Trophoblast cell (in vitro differentiated cells and primary cell): ENCODE results near the gene COL1A1.

Experiments
- DNase-seq, 2 donors: peaks; one replicate each; pipeline ENCODE4 v3.0.0-alpha.2; 2016
- H2AFZ ChIP-seq: 2 replicates; pipeline ENCODE4 v1.6.1; 2013; ENCODE audit warnings: low read length, moderate library complexity, mild to moderate bottlenecking; ENCODE audit not compliant: insufficient read depth, poor library complexity
- H2AK5ac ChIP-seq: 2 replicates; pipeline ENCODE4 v1.6.1; 2013; ENCODE audit warnings: mild to moderate bottlenecking, low read length
- H2BK120ac ChIP-seq: 2 replicates; pipeline ENCODE4 v1.6.1; 2013; ENCODE audit warnings: low read length, mild to moderate bottlenecking, moderate library complexity; ENCODE audit not compliant: insufficient read depth, poor library complexity
- H2BK12ac ChIP-seq: 2 replicates; pipeline ENCODE4 v1.6.1; 2013; ENCODE audit warnings: mild to moderate bottlenecking, low read length, moderate library complexity
- H2BK5ac ChIP-seq: 2 replicates; pipeline ENCODE4 v1.6.1; 2013; ENCODE audit warnings: low read length, low read depth, moderate library complexity, mild to moderate bottlenecking; ENCODE audit not compliant: poor library complexity
- H3K14ac ChIP-seq: 2 replicates; pipeline ENCODE4 v1.6.1; 2013; ENCODE audit warnings: mild to moderate bottlenecking, low read length
- H3K18ac ChIP-seq: 2 replicates; pipeline ENCODE4 v1.6.1; 2013; ENCODE audit warnings: mild to moderate bottlenecking, low read length
- H3K23ac ChIP-seq: 2 replicates; pipeline ENCODE4 v1.6.1; 2013; ENCODE audit warnings: low read length
- H3K27ac ChIP-seq: 2 replicates; pipeline ENCODE4 v1.5.1; 2013; ENCODE audit warnings: low read depth, mild to moderate bottlenecking, inconsistent platforms, low read length, moderate library complexity
- H3K27me3 ChIP-seq: 2 replicates; pipeline ENCODE4 v1.6.1; 2013; ENCODE audit warnings: inconsistent platforms, mild to moderate bottlenecking, low read length, moderate library complexity; ENCODE audit not compliant: insufficient read depth
- H3K36me3 ChIP-seq, 2 experiments: 1 replicate in 1 of 2; 2 replicates in 1 of 2; pipeline ENCODE4 v1.6.1; 2013; ENCODE audit warnings: low read length in 2 of 2, mild to moderate bottlenecking in 2 of 2, moderate library complexity in 1 of 2; ENCODE audit not compliant: insufficient read depth in 2 of 2, control insufficient read depth in 1 of 2
- H3K4ac ChIP-seq: 2 replicates; pipeline ENCODE4 v1.6.1; 2013; ENCODE audit warnings: low read depth, mild to moderate bottlenecking, low read length, moderate library complexity
- H3K4me1 ChIP-seq, 2 experiments: 1 replicate in 1 of 2; 2 replicates in 1 of 2; pipeline ENCODE4 v1.6.1; 2013; ENCODE audit warnings: low read length in 2 of 2, mild to moderate bottlenecking in 2 of 2, moderate library complexity in 1 of 2; ENCODE audit not compliant: insufficient read depth in 2 of 2, control insufficient read depth in 1 of 2
- H3K4me2 ChIP-seq: 2 replicates; pipeline ENCODE4 v1.6.1; 2013; ENCODE audit warnings: inconsistent platforms, mild to moderate bottlenecking, low read length, moderate library complexity
- H3K4me3 ChIP-seq: 2 replicates; pipeline ENCODE4 v1.5.1; 2013; ENCODE audit warnings: mild to moderate bottlenecking, low read depth, low read length, inconsistent platforms
- H3K79me1 ChIP-seq: one replicate; pipeline ENCODE4 v1.6.1; 2013; ENCODE audit warnings: low read length
- H3K79me2 ChIP-seq: 2 replicates; pipeline ENCODE4 v1.6.1; 2013; ENCODE audit warnings: low read length, mild to moderate bottlenecking; ENCODE audit not compliant: control insufficient read depth, insufficient read depth, poor library complexity
- H3K9ac ChIP-seq: 2 replicates; pipeline ENCODE4 v1.6.1; 2013; ENCODE audit warnings: mild to moderate bottlenecking, low read length
- H3K9me3 ChIP-seq: 2 replicates; pipeline ENCODE4 v1.6.1; 2013; ENCODE audit warnings: low read depth, mild to moderate bottlenecking, control low read depth, inconsistent platforms, low read length; ENCODE audit not compliant: insufficient read depth
- H4K12ac ChIP-seq: 2 replicates; pipeline ENCODE4 v1.6.1; 2013; ENCODE audit warnings: low read depth, mild to moderate bottlenecking, low read length, moderate library complexity
- H4K8ac ChIP-seq: 2 replicates; pipeline ENCODE4 v1.6.1; 2013; ENCODE audit warnings: low read depth, mild to moderate bottlenecking, low read length, moderate library complexity
- H4K91ac ChIP-seq: one replicate; pipeline ENCODE4 v1.6.1; 2013; ENCODE audit warnings: low read depth, mild to moderate bottlenecking, low read length, moderate library complexity
- WGBS: extraction: QIAGEN DNeasy Blood & Tissue Kit; methylation state at CpG from one replicate; pipeline ENCODE4 v1.1.7; 2013; ENCODE audit warnings: missing lambda C conversion rate; ENCODE audit not compliant: insufficient read length, insufficient coverage; ENCODE audit errors: extremely low coverage; 5-methylcytosine and 5-hydroxymethylcytosine counted together

Gene COL1A1

DNA sequence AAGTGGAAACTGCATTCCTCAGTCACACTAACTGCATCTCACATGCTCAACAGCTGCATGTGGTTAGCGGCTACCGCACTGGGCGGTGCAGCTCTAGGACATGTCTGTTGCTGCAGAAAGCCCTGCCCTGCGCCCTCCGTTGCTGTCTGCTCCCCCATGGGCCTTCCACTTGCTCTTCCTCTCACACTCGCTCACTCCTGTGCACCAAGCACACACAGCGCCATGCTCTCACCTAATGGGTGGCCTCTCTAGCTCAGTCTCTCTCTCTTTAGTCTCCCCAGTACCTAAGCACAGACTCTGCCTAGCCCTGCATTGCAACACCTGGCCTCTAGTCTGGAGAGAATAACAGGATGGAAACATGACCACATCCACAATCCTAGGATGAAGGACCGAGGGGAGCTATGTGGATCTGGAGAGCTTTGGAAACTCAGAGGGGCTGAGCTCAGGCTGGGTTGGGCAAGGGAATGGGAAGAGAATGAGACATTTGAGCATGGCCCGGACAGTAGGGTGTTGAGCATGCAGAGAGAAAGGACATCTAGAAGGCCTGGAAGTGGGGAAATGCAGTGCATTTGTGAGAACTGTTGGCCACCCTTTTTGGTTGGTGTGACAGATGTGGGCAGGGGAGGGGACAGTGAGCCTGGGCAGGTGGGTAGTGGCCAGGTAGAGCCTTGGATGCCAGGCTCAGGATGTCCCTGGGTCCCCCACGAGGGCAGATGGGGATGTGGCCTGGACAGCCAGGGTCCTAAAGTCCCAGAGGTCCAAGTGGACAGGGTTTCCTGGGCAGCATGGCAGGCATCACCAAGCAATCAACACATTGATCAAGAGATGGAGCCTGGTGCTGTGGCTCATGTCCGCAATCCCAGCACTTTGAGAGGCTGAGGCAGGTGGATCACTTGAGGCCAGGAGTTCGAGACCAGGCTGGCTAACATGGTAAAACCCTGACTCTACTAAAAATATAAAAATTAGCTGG is 19.6 kb downstream of the COL1A1 start:
- H3K23ac ChIP-seq = no peak overlapping the region
- H3K27ac ChIP-seq = no peak overlapping the region
- no peak overlapping the region for H2BK120ac ChIP-seq
- H3K79me2 ChIP-seq = no peaks in the 10 kb centered on the region
- no peak overlapping the region for H2AFZ ChIP-seq
- no CpG with 5 or more reads among the region's 12 CpGs for WGBS
- H4K12ac ChIP-seq = no peak overlapping the region
- H3K27me3 ChIP-seq = no peaks in the 10 kb centered on the region
- no peak overlapping the region for H3K14ac ChIP-seq
- no peak overlapping the region for H3K9ac ChIP-seq
- DNase-seq = no peak
- no peak overlapping the region for H4K91ac ChIP-seq
- H2BK12ac ChIP-seq = no peak overlapping the region
- no peak overlapping the region for H4K8ac ChIP-seq
- H3K36me3 ChIP-seq = peaks cover 22 to 28% of the 10 kb centered on the region in 2 experiments
- no peak overlapping the region for H2BK5ac ChIP-seq
- H3K4ac ChIP-seq = no peak overlapping the region
- H2AK5ac ChIP-seq = no peak overlapping the region
- H3K18ac ChIP-seq = no peak overlapping the region
- H3K79me1 ChIP-seq = peaks cover 20% of the 10 kb centered on the region
- H3K4me3 ChIP-seq = no peak overlapping the region
- H3K4me2 ChIP-seq = no peak overlapping the region
- peaks cover 22 to 28% of the 10 kb centered on the region in 2 experiments for H3K4me1 ChIP-seq
- peaks cover 4% of the 10 kb centered on the region for H3K9me3 ChIP-seq

GRCh38 chr17:50181144-50181543 is 20.3 kb downstream of the COL1A1 start:
- Histone ChIP-seq H3K79me2 (no peaks in the 10 kb centered on the region), H3K18ac (no peak overlapping the region), H2AK5ac (no peak overlapping the region), H3K4me2 (no peak overlapping the region), H3K36me3 (peaks cover 15 to 21% of the 10 kb centered on the region in 2 experiments), H3K79me1 (peaks cover 24% of the 10 kb centered on the region), H2BK120ac (no peak overlapping the region), H3K4ac (no peak overlapping the region), H3K4me1 (peaks cover 26 to 32% of the 10 kb centered on the region in 2 experiments), H3K9me3 (peaks cover 4% of the 10 kb centered on the region), H2AFZ (no peak overlapping the region), H4K8ac (no peak overlapping the region), H4K12ac (no peak overlapping the region), H2BK5ac (no peak overlapping the region), H3K4me3 (no peak overlapping the region), H3K14ac (no peak overlapping the region), H4K91ac (no peak overlapping the region), H3K27ac (no peak overlapping the region), H2BK12ac (no peak overlapping the region), H3K23ac (no peak overlapping the region), H3K27me3 (no peaks in the 10 kb centered on the region), H3K9ac (no peak overlapping the region)
- no CpG with 5 or more reads among the region's 13 CpGs for WGBS
- no peak for DNase-seq

DNA sequence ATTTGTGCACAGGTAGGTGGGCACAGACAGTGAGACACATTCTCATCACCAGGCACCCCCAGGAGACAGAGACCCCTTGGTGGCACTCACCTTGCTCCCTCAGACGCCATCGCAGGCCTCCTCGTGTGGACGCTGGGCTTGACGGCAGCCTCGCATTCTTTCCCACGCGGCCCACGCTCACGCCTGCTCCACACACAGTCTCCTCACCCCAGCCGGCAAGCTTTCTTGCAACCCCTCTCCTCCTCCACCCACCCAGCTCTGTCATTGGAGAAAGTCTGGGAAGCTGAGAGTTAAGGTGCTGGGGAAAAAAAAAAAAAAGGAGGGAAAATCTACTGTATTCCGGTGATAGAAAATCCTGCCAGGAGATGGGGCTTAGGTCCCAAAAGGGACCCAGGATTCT is 20.8 kb downstream of the COL1A1 start:
- peaks cover 24% of the 10 kb centered on the region for H3K79me1 ChIP-seq
- no peak overlapping the region for H3K27ac ChIP-seq
- no peak overlapping the region for H2AFZ ChIP-seq
- no peaks in the 10 kb centered on the region for H3K79me2 ChIP-seq
- no peak overlapping the region for H3K4me2 ChIP-seq
- no peak overlapping the region for H3K23ac ChIP-seq
- peaks cover 9 to 15% of the 10 kb centered on the region in 2 experiments for H3K36me3 ChIP-seq
- peaks cover 3% of the 10 kb centered on the region for H3K9me3 ChIP-seq
- H4K12ac ChIP-seq = no peak overlapping the region
- H3K27me3 ChIP-seq = no peaks in the 10 kb centered on the region
- WGBS = no CpG with 5 or more reads among the region's 12 CpGs
- no peak overlapping the region for H3K4me3 ChIP-seq
- no peak overlapping the region for H3K4ac ChIP-seq
- peak overlapping the region; percentile 8 for H2BK12ac ChIP-seq
- H2BK120ac ChIP-seq = no peak overlapping the region
- no peak overlapping the region for H3K18ac ChIP-seq
- H3K4me1 ChIP-seq = peaks cover 26 to 34% of the 10 kb centered on the region in 2 experiments
- H4K91ac ChIP-seq = peak overlapping the region; percentile 44
- H4K8ac ChIP-seq = no peak overlapping the region
- H3K9ac ChIP-seq = no peak overlapping the region
- DNase-seq = no peak
- H2BK5ac ChIP-seq = no peak overlapping the region
- H2AK5ac ChIP-seq = peak overlapping the region; percentile 28
- H3K14ac ChIP-seq = no peak overlapping the region

DNA sequence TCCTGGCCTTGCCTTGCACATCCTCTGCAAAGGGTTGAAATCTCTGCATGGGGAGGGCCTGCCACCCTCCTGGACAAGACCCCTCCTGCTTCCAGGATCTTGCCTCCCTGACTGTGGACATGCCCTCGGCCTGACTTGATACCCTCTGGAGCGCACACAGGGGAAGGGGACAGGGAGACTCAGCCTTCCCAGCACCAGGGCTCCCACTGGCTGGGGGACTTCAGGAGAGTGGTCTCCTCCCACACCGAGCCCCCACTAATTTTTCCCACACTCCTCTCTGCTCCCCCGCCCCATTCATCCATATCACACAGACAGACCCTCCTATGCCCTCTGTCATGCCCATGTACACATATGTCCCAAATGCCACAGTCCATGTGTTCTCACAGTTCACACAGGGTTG is 21.3 kb downstream of the COL1A1 start:
- Histone ChIP-seq H2AK5ac (no peak overlapping the region), H4K12ac (no peak overlapping the region), H3K23ac (no peak overlapping the region), H3K4me1 (peaks cover 26 to 34% of the 10 kb centered on the region in 2 experiments), H3K9ac (no peak overlapping the region), H3K4ac (no peak overlapping the region), H3K36me3 (peaks cover 6 to 11% of the 10 kb centered on the region in 2 experiments), H3K4me3 (no peak overlapping the region), H4K8ac (no peak overlapping the region), H3K79me2 (no peaks in the 10 kb centered on the region), H3K79me1 (peaks cover 24% of the 10 kb centered on the region), H2BK120ac (no peak overlapping the region), H3K27ac (no peak overlapping the region), H3K9me3 (peaks cover 3% of the 10 kb centered on the region), H3K18ac (no peak overlapping the region), H2BK12ac (no peak overlapping the region), H3K4me2 (no peak overlapping the region), H2BK5ac (no peak overlapping the region), H3K14ac (no peak overlapping the region), H3K27me3 (no peaks in the 10 kb centered on the region), H2AFZ (no peak overlapping the region), H4K91ac (no peak overlapping the region)
- no peak for DNase-seq
- no CpG with 5 or more reads among the region's 4 CpGs for WGBS
